Measurements from ENCODE around the gene COMMD9.

Gene COMMD9

DNA sequence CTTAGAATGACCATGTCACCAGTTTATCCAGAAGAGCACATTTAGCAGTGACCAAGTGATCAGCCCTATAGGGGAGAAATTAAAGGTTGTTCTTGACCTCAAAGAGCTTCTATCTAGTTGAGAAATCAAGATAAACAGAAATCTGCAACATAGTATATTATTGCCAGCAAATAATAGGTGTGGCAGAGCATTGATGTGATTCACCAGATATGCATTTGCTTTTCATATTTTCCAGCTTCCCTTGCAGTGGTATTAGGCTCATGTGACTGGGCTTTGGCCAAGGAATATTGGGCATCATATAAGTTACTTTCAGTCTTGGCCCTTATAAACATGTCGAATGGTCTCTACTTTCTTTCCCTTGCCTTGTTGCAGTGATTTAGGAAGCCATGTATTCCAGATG, 34.5 kb downstream of the COMMD9 start:
- no peak for DNase-seq (ENCODE audit: low spot score)

DNA sequence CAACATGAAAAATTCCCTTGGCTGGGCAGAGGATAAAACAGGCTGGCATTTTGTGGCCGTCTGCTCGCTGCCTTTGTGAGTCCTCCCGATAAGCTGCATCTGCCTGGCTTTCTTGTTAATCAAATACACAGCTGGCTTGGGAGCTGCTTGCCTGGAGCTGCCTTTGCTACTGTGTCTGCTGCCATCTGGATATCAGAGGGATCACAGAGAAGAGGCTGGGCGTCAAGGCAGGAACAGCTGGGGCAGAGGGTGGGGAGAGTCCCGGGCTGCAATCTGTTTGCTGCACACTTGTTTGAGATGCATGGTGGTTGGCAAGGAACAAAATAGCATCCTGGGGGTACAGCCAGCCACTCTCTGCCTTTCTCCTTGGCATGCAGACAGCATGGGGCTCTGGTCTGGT, 36.0 kb downstream of the COMMD9 start:
- DNase-seq (ENCODE audit: low spot score), result no peak

DNA sequence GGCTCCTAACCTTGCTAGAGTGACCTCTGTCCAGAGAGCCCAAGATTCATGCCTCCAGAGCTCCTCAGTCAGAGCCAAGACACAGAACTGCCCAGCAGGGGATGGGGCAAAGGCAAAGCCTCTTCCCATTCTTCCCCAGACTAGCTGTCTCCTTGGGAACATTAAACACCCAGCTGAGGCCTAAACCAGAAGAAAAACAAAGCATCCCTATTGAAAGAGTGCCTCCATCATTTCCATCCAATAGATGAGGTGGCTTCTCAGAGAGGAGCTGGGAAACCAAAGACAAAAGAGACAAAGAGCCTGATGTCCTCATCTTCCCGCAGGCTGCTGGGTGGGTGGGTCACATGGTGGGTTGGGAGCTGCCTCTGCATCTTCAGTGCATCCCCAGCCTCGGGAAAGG, 37.4 kb downstream of the COMMD9 start:
- no peak for DNase-seq (ENCODE audit: low spot score)

DNA sequence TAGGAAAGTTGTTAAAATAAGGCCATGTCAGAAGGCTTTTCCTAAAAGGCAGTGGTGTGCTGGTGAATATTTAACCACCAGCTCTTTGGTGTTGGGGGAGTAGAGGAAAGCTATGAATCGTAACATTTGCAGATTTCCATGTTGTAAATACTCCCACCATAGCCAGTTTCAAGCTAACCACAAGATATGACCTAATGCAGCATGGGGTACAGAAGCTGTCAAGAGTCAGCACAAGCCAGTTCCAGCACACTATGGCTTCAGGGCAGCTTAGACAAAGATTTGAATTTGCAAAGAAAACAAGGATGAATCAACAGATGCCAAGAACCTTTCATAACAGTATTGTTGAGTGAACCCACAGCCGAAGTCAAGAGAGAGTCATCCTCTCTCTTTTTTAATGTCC, 40.0 kb downstream of the COMMD9 start:
- DNase-seq (ENCODE audit: low spot score), result no peak

DNA sequence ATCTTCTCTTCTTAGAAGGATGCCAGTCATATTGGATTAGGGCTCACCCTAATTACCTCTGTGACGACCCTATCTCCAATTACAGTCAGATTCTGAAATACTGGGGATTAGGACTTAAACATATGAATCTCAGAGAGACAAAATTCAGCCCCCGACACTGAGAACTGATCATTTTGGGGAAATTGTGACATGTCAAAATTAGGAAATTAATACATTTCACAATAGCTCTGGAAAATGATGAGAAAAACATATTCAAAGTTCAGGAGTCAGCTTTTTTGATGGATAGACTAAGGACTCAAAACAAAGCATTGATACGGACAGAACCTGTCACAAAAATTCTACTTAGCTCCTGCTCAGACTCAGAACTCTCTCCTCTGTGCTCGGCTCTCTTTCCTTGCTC, 40.8 kb downstream of the COMMD9 start:
- DNase-seq (ENCODE audit: low spot score), result no peak

DNA sequence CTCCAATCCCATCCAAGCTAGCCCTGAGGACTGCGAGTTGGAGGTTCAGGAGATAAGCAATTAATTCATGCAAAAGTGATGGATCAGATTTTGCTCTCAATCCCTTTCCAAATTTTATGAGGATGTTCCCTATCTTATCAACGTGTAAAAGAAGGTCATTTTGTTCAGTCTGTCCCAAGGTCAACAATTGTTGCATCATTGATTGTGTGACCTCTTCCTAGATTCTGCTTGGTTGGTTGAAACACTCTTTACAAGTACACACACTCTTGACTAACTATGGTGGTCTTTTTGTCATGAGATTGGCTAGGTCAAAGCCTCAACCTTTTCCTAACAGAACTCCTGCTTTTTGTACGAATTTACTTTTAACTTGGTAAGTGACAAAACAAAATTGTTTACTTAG, 41.7 kb downstream of the COMMD9 start:
- DNase-seq (ENCODE audit: low spot score), result no peak

DNA sequence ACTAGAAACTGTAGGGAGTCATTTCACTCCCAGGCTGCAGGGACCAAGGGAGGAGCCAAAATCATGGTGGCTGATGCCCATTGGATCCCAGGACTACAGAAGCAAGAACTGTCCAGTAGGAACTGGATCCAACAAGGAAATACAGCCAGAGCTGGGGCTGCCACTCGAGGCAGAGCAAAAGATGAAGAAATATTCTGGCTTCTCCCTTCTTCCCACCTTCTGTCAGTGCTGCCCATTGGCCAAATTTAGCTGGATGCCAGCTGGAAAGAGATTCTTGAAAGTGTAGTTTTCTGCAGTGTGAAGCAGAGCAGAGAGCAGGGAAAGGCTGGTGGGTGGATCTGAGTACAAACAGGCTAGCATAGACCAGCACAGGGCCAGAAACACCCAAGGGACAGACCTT, 45.6 kb downstream of the COMMD9 start:
- DNase-seq (ENCODE audit: low spot score), result no peak

DNA sequence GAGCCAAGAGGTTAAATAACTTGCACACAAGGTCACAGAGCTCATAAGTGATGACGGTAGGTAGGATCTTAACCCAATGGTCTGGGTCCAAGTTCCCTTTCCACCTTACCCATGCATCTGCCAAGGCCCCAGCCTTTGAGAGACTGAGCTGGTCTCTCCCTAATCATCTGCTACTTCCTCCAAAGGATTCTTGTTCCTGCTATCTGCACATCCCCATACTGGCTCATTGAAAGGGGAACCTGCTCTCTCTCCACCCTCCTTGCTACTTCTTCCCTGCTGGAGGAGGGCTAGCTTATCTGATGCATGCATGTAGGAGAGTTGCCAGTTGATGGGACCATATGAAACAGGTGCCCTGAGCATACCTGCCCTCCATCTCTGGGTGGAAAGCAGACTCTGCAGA, 47.7 kb downstream of the COMMD9 start:
- no peak for DNase-seq (ENCODE audit: low spot score)

DNA sequence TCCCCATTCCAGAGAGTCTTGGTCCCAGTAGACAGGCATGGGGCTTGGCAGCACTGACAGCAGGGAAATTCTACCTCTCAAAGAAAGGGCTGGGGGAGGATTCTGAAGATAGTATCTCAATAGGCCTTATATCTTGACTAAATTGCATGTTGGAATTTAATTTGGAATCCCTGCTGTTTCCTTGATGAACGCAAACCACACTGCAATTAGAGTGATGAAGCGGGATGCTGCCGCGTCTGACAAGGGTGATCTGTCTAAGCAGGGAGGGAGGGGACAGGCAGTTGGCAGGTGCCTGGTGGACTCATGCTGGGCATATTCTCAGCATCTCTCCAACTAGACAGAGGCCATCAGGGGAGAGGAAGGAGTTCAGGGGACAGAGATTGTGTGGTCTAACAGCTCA, 48.4 kb downstream of the COMMD9 start:
- DNase-seq (ENCODE audit: low spot score), result no peak

DNA sequence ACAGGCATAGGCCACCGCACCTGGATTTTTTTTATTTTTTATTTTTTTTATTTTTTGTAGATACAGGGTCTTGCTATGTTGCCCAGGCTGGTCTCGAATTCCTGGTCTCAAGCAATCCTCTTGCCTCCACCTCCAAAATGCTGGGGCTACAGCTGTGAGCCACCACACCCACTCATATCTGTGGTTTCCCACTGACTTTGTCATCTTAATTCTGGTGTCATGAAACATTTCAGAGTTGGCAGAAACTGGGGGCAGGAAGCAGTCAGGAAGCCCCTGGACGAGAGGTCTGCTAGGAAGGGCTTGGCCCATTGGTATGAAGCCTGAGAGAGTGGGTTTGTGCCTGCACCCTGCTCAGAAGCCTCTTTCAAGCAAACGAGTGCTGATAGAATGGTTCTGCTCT, 49.1 kb downstream of the COMMD9 start:
- no peak for DNase-seq (ENCODE audit: low spot score)

DNA sequence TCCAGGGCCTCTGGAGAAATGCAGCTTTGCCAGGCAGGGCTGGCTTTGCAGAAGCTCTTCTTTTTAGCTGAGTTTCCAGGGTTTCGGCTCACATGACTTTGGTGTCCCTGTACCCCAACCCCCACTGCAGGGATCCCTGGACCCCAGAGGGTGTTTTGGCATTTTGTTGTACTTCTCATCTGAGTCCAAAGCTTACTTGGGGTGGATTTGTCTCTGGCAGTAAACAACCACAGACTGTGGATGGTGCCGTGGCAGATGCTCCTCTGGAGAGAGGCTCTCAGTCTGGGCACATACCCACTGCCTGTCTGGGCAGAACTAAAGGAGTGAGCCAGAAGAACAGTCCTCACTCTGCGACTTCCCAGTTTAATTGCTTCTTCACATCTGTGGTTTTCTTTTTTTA, 49.6 kb downstream of the COMMD9 start:
- no peak for DNase-seq (ENCODE audit: low spot score)

DNA sequence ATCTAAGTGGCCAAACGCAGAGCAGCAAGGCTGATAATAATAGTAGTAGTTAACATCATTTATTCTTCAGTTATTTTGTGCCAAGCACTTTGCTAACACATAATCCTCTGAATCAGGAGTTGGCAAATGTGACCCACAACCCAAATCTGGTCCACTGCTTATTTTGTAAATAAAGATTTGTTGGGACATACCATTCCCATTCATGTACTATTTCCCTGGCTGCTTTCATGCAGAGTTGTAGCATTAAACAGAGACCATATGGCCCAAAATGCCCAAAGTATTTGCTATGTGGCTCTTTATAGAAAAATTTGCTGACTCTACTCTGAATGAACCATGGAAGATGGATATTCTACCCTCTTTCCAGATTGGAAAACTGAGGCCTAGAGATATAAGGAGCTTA, 50.3 kb downstream of the COMMD9 start:
- DNase-seq (ENCODE audit: low spot score), result no peak

DNA sequence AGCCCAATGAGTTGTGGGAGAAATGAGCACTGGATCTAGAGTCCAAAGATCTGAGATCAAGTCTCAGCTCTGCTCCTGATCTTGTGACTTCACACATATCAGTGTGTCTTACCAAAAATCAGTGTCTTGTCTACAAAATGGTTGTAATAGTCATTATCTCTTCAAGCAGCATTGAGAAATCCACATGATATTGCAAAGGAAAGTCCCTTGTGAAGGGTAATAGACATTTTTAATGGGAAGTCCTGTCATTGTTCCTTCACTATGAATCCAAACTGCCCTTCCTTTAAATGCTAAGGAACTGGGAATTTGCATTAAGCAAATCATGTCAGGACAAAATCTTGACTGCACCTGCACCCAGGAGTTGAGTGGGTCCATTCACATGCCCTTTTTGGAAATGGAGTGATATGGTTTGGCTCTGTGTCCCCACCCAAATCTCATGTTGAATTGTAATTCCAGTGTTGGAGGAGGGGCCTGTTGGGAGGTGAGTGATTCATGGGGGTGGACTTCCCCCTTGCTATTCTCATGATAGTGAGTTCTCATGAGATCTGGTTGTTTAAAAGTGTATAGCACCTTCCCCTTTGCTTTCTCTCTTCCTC, 51.1 kb downstream of the COMMD9 start:
- DNase-seq (ENCODE audit: low spot score), result no peak

DNA sequence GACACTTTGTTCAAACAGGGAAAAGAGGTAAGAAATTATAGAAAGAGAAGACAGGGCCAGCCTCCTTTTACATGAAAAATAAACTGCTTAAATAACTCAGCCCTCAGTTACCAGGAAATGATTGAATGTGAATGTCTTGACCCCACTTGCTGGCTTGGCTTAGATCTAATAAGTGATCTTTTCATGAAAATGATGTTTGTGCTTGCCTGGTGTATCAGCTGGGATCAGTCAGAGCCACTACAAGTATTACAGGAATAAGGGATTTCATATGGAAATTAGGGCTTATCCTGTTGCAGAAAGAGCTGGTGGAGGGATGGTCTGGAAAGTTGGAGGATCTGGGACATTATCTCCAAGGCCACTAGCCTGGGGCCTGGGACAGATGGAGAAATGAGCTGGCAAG, 51.8 kb downstream of the COMMD9 start:
- no peak for DNase-seq (ENCODE audit: low spot score)

DNA sequence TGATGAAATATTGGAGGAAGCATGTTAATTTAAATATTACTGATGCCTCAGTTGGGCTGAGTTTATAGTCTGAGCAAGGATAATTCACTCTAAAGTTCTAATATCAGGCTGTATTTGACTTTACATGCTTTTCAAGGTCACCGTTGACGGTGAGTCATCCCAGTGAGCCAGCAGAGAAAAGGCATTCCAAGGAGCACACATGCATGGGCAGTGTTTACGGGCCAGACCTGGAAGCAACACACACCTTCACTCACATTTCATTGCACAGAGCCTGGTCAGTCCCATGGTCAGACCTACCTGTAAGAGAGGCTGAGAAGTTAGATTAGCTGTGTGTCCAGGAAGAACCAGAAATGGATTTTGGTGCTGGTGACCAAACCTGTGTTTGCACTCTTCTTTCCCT, 53.5 kb downstream of the COMMD9 start:
- no peak for DNase-seq (ENCODE audit: low spot score)

DNA sequence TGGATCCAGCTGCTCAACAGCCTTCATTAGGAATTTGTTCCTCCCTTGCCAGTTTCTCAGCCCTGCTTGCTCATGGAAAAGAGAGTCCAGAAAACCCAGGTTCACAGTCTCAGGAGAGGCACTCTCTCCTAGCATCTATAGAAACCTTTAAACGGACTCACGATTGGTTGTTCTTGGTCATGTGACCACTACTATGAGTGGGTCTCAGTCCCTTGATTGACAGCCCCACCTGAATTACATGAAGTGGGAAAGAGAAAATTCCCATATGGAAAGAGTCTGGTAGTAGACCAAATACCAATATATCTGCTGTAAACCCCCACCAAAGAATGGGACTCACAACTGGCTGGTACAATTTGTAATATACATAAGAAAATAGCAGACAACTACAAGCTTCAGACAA, 54.4 kb downstream of the COMMD9 start:
- DNase-seq (ENCODE audit: low spot score), result no peak

DNA sequence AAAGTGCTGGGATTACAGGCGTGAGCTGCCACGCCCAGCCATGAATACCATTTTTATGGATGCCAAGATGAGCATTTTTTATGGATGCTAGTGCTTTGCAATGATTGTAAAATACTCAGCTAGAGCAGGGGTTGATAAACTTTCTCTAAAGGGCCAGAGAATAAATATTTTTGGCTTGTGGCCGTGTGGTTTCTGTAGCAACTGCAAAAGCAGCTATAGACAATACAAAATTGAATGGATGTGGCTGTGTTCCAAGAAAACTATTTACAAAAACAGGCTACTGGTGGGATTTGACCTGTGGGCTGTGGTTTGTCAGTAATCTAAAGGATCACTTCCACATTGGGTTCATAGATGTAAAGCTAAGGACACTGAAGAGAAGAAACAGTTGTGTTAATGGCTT, 56.0 kb downstream of the COMMD9 start:
- DNase-seq (ENCODE audit: low spot score), result no peak

DNA sequence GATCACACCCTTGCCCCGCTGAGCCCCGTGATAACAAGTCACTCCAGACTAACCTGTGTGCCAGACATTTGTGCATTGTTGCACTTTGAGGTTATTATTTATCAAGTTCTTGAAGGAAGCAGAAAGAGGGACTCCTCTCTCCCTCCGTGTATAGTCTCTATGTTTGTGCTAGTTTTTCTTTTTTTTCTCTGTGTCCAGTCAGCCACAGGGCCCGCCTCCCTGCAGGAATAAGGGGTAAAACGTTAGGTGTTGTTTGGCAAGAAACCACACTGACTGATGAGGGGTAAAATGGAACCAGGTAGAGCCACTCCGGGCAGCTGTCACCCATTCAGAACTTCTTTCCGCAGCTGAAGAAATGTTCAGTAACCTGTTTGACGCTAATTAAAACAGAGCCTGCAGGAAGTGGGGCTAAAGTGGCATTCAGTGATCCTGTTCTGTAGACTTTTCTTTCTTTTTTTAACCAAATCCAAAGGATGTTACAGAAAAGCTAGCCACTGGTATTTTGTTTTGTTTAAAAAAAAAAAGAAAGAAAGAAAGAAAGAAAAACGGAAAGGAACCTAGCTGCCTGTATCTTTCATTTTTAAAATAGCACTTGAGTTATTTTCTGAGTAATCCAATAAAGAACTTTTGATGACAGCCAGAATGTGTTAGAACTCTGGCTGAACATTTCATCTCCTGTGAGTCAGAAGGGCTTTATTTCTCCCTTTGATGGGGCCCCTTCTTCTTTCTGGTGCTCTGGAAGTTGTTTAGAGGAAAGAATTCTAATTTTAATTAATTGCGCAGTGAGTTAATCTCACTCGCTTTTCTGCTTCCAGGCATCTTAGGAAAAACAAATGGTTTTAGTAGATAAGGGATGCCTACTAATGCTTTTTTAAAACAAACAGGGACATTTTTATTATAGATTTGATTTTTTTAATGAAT, 58.2 kb downstream of the COMMD9 start:
- no peak for DNase-seq (ENCODE audit: low spot score)

DNA sequence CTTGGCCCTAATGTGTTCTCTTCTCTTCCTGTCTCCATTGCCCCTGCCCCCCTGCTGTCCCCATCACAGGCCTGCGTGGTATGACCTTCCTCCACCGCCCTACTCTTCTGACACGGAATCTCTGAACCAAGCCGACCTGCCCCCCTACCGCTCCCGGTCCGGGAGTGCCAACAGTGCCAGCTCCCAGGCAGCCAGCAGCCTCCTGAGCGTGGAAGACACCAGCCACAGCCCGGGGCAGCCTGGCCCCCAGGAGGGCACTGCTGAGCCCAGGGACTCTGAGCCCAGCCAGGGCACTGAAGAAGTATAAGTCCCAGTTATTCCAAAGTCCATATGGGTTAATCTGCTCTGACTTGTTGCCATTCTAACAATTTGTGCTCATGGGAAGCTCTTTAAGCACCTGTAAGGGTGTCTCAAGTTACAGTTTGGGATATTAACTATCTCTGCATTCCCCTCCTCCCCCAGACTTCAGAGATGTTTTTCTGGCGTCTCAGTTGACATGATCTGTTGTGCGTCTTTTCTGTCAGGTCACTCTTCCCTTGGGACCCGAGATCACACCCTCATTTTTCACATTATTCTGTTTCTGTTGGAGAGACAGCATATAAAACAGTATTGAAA, 60.0 kb downstream of the COMMD9 start:
- DNase-seq (ENCODE audit: low spot score), result no peak

DNA sequence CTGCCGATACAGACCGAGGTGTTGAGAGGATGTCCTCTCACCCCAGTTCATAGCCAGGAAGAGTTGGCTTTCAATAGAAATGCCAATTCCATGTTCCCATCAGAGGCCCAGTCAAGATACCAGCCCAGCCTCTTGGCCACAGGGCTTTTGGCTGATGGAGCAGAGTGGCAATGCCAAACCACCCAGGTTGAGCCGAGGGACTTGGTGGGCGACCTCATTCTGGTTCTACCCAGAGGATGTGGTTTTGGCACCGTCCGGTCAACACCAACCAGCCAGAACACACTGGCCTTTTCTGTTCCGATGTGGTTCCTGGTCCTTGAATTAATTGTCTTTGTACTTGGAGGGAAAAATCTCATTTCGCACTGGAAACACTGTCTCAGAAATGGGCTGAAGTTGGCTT, 60.5 kb downstream of the COMMD9 start:
- DNase-seq (ENCODE audit: low spot score), result no peak

DNA sequence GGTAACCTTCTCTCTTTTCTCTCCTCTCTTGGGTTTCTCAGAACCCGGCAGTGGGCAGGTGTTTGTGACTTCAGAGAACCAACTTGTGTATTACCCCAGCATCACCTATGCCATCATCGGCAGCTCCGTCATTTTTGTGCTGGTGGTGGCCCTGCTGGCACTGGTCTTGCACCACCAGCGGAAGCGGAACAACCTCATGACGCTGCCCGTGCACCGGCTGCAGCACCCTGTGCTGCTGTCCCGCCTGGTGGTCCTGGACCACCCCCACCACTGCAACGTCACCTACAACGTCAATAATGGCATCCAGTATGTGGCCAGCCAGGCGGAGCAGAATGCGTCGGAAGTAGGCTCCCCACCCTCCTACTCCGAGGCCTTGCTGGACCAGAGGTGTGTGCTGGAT, 62.2 kb downstream of the COMMD9 start:
- no peak for DNase-seq (ENCODE audit: low spot score)

DNA sequence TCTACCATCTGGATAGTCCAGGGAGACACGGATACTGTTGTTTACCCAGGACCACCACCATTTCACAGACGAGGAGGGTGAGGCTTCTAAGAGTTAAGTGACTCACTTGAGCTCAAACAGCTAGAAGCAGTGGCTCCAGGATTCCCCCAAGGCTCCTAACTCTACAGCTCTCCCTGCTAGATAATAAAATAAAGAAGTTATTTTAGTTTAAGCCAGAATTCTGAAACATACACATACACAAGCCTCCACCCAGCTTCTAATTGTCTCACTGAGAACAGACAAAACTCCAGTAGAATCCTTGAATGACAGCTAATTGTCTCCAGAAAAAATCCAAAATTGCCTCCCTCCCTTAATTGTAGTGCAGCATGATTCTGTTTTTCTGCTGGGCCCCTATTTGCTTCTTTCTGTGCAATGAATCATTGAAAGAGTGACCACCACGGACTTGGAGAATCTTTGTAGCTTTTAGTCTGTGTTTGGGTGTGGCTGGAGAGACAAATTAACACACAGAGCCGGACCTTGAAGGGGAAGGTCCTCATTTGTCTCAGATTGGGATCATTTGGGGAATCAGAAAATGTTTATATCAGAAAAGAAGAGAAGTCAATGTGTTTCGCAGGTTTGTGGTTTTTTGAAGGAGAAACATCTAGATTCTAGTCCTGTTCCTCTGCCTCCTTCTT, 64.9 kb downstream of the COMMD9 start:
- DNase-seq (ENCODE audit: low spot score), result no peak
